ENCODE measurements around the gene PLB1. TPM values are rescaled to one million over a fixed set of nuclear protein-coding genes. Genes with fewer than 3 reads are reported as not detected.

PLB1 gene
- total RNA-seq, 2 donors from 2014 or later, result 7.4 to 9.6 TPM

DNA sequence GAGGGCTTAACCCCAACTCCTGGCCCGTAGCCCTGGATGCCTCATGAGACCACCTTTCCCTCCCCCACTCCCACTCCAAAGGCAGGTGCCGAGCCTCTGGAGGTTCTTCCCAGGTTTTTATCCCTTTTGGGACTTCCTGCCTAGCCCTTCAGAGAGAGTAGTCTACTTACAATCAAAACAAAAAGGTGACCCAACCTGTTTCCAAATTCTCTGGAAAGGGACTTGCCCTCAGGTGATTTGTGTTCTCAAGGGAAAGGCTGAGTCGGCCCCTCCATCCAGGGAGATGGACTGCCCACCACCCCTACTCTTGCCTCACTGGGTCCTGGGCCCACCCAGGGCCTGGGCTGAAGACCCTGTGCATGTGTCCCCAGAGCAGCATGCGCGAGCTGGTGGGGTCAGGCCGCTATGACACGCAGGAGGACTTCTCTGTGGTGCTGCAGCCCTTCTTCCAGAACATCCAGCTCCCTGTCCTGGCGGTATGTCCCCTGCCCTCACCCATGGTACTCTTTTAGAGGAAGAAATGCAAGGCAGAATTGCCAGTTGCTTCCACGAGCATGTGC is 108.5 kb downstream of the PLB1 start:
- DNase-seq (ENCODE audit: low spot score), result no peak
- intact Hi-C loops (cut with DNase I), result no loop called here
- Histone ChIP-seq H3K4me1 (replicated peaks) (peaks cover 15% of the 10 kb centered on the region), H3K9me3 (no peaks in the 10 kb centered on the region), H3K27me3 (replicated peaks; ENCODE audit: insufficient read depth) (no peaks in the 10 kb centered on the region), H3K4me3 (no peak overlapping the region), H3K27ac (peak overlapping the region; percentile 66 to 77), H3K36me3 (no peaks in the 10 kb centered on the region)
- 92% methylated on average over 9 of the region's 9 CpGs for WGBS
- TF ChIP-seq POLR2AphosphoS5 (IDR thresholded peaks at IDR 0.05) (no peak), POLR2A (IDR thresholded peaks at IDR 0.05) (no peak)
- TF ChIP-seq, protein P1, sequence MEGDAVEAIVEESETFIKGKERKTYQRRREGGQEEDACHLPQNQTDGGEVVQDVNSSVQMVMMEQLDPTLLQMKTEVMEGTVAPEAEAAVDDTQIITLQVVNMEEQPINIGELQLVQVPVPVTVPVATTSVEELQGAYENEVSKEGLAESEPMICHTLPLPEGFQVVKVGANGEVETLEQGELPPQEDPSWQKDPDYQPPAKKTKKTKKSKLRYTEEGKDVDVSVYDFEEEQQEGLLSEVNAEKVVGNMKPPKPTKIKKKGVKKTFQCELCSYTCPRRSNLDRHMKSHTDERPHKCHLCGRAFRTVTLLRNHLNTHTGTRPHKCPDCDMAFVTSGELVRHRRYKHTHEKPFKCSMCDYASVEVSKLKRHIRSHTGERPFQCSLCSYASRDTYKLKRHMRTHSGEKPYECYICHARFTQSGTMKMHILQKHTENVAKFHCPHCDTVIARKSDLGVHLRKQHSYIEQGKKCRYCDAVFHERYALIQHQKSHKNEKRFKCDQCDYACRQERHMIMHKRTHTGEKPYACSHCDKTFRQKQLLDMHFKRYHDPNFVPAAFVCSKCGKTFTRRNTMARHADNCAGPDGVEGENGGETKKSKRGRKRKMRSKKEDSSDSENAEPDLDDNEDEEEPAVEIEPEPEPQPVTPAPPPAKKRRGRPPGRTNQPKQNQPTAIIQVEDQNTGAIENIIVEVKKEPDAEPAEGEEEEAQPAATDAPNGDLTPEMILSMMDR (IDR thresholded peaks at IDR 0.05), result no peak

DNA sequence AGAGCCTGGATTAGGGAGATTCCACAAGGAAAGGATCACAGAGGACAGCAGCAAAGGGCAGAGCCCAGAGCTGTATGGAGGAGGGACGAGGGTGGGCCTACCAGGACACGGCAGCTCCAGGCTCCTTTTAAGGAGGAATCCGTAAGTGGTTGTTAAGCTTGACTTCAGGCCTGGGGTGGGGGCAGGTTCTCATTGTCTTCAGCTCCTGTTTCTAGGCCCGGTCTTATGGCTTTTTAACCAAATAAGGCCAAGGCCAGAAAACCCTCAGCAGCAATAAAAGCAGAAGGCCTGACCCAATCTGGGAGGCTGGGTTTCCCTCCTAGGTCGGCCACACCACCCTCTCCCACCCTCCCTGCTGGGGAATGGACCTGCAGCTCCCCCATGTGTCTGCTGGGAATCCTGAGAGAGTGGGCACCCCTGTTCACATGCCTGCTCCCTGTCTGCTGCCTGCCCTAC is 111.2 kb downstream of the PLB1 start:
- Histone ChIP-seq H3K27ac (peak overlapping the region; percentile 72 to 76), H3K4me3 (no peak overlapping the region), H3K27me3 (replicated peaks; ENCODE audit: insufficient read depth) (no peaks in the 10 kb centered on the region), H3K4me1 (replicated peaks) (peaks cover 21% of the 10 kb centered on the region), H3K36me3 (no peaks in the 10 kb centered on the region), H3K9me3 (no peaks in the 10 kb centered on the region)
- 63% methylated on average over 5 of the region's 5 CpGs for whole genome bisulfite sequencing
- DNase-seq (ENCODE audit: low spot score), result no peak
- TF ChIP-seq POLR2AphosphoS5 (IDR thresholded peaks at IDR 0.05) (peak; percentile 36), POLR2A (IDR thresholded peaks at IDR 0.05) (no peak)
- TF ChIP-seq, protein P1 (IDR thresholded peaks at IDR 0.05), result no peak
- intact Hi-C loops (cut with DNase I), result loop anchor here (5.0 kb wide), 1 partner anchor 35 kb away; no protein-coding TSS in a partner anchor

DNA sequence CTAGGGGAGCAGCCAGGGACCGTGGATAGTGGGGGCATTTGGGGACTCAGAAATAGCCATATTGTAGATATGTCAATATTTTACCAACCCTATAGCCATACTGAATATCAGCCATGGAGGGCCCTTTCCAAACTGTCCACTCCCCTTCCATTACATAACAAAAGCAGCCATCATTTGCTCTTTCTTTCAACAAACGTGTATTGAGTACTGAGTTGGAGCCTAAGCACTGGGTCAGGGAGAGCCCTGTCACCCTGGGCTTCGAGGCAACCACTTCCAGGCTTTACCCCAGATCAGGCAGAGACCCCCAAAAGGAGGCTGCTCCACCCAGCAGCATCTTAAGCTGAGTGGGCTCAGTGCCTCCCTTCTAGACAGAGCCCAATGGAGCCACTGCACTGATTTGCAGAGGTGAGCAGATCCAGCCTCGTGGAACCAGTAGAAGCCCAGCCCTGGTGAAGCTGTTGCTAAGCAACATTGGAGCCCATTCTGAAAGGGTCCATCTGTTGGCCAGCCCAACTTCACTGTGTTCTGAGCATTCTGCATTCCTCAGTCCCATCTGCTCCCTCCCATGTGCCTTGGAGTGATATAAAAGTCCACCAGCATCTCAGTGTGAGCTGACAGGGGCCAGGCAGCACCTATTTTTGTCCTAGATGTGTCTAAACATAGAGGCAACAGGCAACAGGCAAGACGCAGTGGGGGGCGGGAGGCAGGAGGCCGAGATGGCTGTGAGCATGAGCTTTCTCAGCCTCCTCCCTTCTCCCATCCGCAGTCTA is 112.1 kb downstream of the PLB1 start:
- peak overlapping the region; percentile 72 to 76 for H3K27ac ChIP-seq
- no peak for DNase-seq (ENCODE audit: low spot score)
- WGBS, result 71% methylated on average over 8 of the region's 8 CpGs
- peaks cover 15% of the 10 kb centered on the region for H3K4me1 ChIP-seq (replicated peaks)
- no peaks in the 10 kb centered on the region for H3K36me3 ChIP-seq
- H3K9me3 ChIP-seq, result no peaks in the 10 kb centered on the region
- TF ChIP-seq, protein P1 (IDR thresholded peaks at IDR 0.05), result no peak
- no peak for TF ChIP-seq POLR2A (IDR thresholded peaks at IDR 0.05)
- peak; percentile 41 for TF ChIP-seq POLR2AphosphoS5 (IDR thresholded peaks at IDR 0.05)
- H3K27me3 ChIP-seq (replicated peaks; ENCODE audit: insufficient read depth), result no peaks in the 10 kb centered on the region
- intact Hi-C loops (cut with DNase I), result loop anchor here (1.0 to 5.0 kb wide), 2 partner anchors 17 to 34 kb away; no protein-coding TSS in a partner anchor
- no peak overlapping the region for H3K4me3 ChIP-seq

DNA sequence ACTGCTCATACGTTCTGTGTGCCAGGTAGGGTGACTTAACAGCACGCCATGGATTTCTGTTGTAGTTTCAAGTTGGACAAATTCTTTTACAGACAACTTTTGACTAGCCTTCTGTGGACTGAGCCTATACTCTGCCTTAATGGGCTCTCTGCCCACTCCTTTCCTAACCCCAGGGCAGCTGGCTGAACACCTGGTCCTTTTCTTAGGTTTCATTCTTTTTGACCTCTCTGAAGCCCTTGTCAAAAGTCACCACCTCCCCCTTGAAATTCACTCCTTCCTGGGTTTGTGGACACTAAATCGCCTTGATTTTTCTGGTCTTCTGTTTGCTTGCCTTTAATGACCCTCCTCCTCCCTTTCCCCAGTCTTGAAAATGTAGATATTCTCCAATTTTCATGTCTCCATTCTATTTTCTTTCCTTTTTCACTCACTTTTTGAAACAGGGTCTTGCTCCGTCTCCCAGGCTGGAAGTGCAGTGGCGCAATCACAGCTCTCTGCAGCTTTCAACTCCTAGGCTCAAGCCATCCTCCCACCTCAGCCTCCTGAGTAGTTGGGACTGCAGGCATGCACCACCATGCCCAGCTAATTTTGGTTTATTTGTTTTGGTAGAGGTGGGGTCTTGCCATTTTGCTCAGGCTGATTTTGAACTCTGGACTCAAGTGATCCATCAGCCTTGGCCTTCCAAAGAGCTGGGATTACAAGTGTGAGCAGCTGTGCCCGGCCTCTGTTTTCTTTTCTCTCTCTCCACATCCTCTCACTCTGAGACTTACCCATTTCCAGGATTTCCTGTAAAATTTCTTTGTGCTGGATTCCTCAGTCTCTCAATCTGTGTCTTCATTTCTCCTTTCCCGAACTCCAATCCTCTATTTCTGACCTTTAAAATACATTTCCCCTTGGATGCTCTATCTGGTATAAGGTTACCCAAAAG is 112.9 kb downstream of the PLB1 start:
- intact Hi-C loops (cut with DNase I), result loop anchor here (1.0 to 5.0 kb wide), 2 partner anchors 17 to 34 kb away; no protein-coding TSS in a partner anchor
- H3K27ac ChIP-seq, result peak overlapping the region; percentile 72 to 76
- no peak overlapping the region for H3K4me3 ChIP-seq
- peaks cover 10% of the 10 kb centered on the region for H3K4me1 ChIP-seq (replicated peaks)
- WGBS, result 83% methylated on average over 7 of the region's 7 CpGs
- no peaks in the 10 kb centered on the region for H3K9me3 ChIP-seq
- no peak for TF ChIP-seq POLR2A (IDR thresholded peaks at IDR 0.05)
- TF ChIP-seq, protein P1 (IDR thresholded peaks at IDR 0.05), result no peak
- TF ChIP-seq POLR2AphosphoS5 (IDR thresholded peaks at IDR 0.05), result no peak
- no peaks in the 10 kb centered on the region for H3K36me3 ChIP-seq
- no peak for DNase-seq (ENCODE audit: low spot score)
- no peaks in the 10 kb centered on the region for H3K27me3 ChIP-seq (replicated peaks; ENCODE audit: insufficient read depth)

All from prostate gland (tissue), 2 donors.